Measurements from ENCODE around the gene PXDN.

PXDN gene

GRCh38 chr2:1618191-1618961 is 125.9 kb downstream of the PXDN start:
- DNase-seq (ENCODE audit: low spot score) (no peak), FAIRE-seq (no peak)

DNA sequence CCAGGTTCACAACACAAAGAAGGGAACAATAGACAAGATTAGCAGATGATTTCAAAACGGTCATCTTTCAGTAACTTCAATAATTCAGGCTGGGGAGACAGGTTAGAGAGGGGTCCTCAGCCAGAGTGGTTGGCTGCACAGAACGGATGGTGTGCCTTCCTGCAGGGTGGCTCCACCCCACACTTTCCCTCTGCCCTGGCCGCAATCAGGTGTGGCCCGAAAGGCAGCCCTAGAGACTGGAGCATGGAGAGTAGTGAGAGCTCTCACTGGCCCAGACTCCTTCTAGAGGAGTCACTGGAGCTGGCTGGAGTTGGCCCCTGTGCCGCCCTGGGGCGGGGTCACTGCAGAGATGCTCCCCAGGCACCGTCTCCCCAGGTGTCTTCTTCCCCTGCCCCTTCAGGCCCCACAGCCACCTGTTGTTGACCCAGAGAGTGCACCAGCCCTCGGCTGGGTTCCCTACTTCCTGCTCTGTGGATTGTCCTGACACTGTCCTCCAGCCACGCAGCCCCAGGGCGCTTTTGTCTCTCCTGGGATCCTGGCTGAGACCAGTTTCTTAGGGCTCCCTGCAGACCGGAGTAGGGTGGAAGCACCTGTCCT is 126.8 kb downstream of the PXDN start:
- no peak for FAIRE-seq
- no peak for DNase-seq (ENCODE audit: low spot score)

- DNase-seq (ENCODE audit: low spot score) = no peak
- no peak for FAIRE-seq
Measured at GRCh38 chr2:1614564-1614963, 129.8 kb downstream of the PXDN start.

DNA sequence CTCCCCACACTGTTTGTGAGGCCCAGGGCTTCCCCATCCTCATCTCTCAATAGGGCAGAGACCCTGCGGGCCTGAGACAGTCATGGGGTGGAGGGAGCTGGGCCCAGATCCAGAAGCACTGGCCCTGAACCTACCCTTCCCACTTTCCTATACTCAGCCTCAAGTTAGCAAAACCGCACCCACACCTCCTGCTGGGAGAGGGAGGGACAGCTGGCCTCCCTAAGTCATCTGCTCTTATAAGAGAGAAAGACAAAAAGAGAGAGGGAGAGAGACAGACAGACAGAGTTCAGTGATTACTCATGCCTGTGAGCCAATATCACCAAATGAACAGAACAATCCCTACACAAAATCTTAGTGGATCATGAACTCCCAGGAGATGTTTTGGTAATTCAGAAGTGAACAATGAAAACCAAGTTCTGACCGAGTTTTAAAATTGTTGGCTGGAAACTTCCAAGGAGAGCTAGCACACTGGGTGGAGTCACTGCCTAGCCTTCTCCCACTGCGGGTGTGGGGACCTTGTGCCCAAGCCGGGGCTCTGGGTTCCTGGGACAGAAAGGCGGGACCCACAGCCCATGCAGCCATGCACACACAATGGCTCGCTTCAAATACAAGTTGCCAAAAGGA is 130.5 kb downstream of the PXDN start:
- DNase-seq (ENCODE audit: low spot score) = no peak
- FAIRE-seq = no peak

- no peak for DNase-seq (ENCODE audit: low spot score)
- no peak for FAIRE-seq
Measured at GRCh38 chr2:1613078-1613445, 131.3 kb downstream of the PXDN start.

DNA sequence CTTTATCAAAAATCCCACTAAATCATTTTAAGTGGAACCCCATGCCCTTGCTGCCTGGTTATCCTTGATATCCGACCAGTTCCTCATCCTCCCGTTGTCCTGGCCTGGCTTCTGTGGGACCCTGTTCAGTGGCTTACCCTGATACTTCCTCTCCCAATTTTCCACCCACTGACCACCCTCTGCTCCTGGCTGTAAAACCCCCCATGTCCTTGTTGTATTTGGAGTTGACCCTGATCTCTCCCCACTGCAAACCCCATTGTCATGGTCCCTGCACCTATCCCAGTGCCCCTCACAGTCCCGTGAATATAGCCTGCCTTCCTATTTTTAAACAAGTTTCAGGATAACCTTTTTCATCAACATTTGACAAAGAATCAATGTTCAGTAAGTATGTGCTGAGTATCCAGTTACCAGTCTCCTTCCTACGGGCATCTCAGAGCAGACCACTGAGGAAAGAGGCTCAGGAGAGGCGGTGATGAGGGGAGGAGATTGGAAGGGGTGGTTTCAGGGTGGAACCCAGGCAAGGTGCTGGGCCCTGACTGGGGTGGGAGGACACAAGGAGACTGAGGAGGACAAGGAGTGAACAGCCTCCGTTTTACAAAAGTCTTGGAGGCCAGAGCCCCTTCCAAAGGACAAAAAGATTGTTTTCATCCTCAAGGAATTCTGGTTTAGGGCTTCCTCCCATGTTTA is 131.8 kb downstream of the PXDN start:
- DNase-seq (ENCODE audit: low spot score) = no peak
- no peak for FAIRE-seq

DNA sequence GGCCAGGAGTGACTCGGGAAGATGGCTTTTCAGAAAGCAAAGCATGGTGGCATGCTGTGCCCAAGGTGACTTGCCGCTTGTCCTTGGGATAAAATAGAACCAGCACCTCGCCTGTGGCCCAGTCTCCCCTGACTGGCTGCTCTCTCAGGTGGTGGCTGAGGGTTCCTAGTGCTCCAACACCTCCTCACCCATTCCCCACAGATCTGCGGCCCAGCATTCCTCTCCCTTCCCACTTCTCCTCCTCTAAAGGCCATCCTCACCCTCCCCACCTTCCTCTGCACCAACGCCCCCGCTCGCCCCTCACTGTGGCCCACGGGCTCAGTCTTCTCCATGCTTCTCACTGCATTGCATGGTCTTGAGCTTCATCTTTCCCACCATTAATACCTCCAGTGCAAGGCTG is 132.4 kb downstream of the PXDN start:
- FAIRE-seq = no peak

GRCh38 chr2:1610096-1610485 is 134.2 kb downstream of the PXDN start:
- no peak for FAIRE-seq
- DNase-seq (ENCODE audit: low spot score) = no peak

More for the DNA sequence above, 132.4 kb downstream of the PXDN start:
- DNase-seq (ENCODE audit: low spot score) = no peak

GRCh38 chr2:1609485-1610095 is 134.7 kb downstream of the PXDN start:
- FAIRE-seq (no peak), DNase-seq (ENCODE audit: low spot score) (no peak)

GRCh38 chr2:1609040-1609439 is 135.3 kb downstream of the PXDN start:
- DNase-seq (ENCODE audit: low spot score) (no peak), FAIRE-seq (no peak)

DNA sequence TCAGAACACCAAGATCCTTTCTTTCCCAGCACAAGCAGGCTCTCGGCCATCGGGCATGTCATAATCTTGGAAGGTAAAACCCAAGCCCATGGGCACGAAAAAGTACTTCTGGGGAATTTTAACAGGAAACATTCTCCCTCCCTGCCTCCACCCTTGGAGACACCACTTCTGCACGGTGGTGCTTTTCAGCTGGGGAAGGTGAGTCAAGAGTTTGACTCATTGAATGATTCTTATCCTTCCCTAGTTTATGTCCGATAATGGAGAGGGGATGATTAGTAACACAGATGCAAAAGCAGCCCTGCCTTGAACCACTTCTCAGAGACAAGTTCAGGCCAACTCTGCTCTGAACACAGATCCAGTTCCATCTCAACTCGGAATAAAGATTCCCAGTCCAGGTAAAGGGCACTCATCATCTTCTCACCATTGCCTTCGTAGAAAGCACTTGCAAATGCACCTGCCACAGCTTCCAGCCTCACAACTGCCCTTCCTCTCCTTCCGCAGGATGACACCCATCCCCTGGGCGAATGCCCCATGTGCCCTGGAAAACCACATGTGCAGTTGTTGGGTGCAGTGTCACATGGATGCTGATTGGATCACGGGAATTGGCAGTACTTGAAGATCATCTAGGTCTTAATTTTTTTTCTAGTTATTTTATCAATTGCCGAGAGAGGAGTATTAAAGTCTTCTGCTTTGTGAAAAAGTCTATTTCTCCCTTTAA is 136.2 kb downstream of the PXDN start:
- no peak for FAIRE-seq
- DNase-seq (ENCODE audit: low spot score) = no peak

DNA sequence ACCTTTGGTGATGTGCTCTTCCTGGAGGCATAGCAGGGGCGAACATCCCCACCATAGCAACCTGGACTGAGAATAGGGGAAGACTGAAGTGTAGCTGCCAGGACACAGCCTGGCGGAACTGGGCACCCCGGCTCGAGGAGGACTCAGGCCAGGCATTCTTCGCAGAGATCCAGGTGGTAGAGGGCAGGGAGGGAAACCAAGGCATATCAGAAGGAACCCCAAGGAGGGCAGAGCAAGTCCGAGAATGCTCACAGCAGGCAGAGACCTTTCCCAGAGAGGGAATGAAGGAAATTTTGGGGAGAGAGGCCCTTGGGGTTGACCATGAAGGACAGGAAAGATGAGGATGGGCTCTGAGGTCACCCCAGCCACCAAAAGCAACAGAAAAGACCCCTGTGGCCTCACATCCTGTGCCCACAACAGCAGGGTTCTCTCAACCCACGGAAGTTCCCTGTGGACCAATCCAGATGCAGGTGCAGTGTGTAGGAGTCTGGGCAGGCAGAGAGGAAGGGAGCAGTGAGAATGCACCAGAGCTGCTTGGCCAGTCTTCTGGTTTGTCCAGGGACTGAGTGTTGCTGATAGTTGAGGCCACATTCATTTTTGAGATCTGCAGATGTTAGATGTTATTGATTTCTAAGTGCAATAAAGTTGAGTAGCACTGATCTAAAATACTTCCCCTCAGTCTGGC is 136.9 kb downstream of the PXDN start:
- FAIRE-seq = no peak
- DNase-seq (ENCODE audit: low spot score) = no peak

DNA sequence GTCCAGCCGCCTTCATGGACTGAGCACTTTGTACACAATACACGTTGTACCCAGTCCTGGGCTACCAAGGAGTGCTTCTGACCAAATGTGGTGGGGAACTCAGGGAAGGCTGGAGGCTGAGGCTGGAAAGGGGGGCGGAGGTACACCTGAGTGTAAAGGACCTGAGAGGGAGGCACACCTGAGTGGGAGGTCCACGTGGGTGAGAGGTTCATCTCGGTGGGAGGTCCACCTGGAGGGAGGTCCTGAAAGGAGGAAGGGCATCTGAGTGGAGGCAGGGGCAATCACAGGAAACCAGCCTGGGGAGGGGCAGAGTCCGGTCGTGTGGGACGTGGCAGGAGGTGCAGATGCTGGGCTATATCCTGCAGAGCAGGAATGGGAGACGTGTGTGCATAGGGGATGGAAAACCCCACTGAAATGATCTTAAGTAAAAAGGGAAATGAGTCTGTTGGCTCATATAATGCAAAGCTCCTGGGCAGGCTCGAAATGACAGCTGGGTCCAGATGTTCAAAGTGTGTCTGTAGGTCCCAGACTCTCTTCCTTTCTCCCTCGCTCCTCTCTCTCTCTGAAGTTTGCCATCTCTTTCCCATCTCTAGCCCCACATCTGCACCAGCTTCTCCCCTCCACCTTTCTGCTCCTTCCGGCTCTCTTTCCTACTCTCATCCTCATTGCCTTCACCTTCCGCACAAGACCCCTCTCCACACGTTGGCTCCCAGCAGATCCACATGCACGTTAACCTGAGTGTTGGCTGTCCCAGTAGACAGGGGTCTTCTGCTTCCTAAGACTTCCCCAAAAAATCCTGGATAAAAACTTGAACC is 137.7 kb downstream of the PXDN start:
- DNase-seq (ENCODE audit: low spot score) = no peak
- no peak for FAIRE-seq

- DNase-seq (ENCODE audit: low spot score) (no peak), FAIRE-seq (no peak)
Measured at GRCh38 chr2:1606046-1606400, 138.3 kb downstream of the PXDN start.

GRCh38 chr2:1605102-1606045 is 138.9 kb downstream of the PXDN start:
- FAIRE-seq (no peak), DNase-seq (ENCODE audit: low spot score) (no peak)

GRCh38 chr2:1603521-1603920 is 140.8 kb downstream of the PXDN start:
- no peak for DNase-seq (ENCODE audit: low spot score)
- FAIRE-seq = no peak

DNA sequence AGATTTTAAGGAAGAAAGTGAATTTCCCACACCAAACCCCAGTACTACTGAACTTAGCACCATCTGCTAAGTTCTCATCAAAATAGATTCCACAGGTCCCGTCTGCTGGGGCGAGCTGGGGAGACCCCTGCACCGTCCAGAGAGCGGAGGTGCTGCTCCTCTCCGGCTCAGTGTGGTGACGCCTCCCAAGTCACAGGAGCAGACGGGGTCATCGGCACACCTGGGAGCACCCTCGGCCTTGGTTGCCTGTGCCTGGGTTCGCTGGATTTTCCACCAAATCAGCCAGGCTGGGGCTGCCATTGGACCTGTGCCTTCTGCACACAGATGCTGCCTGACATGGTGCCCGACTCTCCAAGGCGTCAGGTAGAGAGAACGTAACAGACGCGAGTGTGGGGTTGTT is 141.3 kb downstream of the PXDN start:
- no peak for DNase-seq (ENCODE audit: low spot score)
- no peak for FAIRE-seq

- DNase-seq (ENCODE audit: low spot score) (no peak), FAIRE-seq (no peak)
Measured at GRCh38 chr2:1602278-1603010, 141.9 kb downstream of the PXDN start.
